GM19239 (cell line): ENCODE results near the gene FBXL16.
A peak's percentile ranks its signal among the peaks of the same experiment; 100 is the strongest.
"Not testable (repeated sequence)": the region's sequence is repeated elsewhere in the genome, so short reads cannot be mapped to it uniquely, and the experiment has no call there.

Experiments used
- DNase-seq: peaks from one replicate; pipeline ENCODE4 v3.0.0; 2011; ENCODE audit warnings: low spot score; ENCODE audit not compliant: insufficient read length
- FAIRE-seq: peaks from 2 replicates; lab custom pipeline; 2011; peaks lifted over from hg19 to GRCh38; lab: Jason Lieb, UNC

Gene FBXL16

DNA sequence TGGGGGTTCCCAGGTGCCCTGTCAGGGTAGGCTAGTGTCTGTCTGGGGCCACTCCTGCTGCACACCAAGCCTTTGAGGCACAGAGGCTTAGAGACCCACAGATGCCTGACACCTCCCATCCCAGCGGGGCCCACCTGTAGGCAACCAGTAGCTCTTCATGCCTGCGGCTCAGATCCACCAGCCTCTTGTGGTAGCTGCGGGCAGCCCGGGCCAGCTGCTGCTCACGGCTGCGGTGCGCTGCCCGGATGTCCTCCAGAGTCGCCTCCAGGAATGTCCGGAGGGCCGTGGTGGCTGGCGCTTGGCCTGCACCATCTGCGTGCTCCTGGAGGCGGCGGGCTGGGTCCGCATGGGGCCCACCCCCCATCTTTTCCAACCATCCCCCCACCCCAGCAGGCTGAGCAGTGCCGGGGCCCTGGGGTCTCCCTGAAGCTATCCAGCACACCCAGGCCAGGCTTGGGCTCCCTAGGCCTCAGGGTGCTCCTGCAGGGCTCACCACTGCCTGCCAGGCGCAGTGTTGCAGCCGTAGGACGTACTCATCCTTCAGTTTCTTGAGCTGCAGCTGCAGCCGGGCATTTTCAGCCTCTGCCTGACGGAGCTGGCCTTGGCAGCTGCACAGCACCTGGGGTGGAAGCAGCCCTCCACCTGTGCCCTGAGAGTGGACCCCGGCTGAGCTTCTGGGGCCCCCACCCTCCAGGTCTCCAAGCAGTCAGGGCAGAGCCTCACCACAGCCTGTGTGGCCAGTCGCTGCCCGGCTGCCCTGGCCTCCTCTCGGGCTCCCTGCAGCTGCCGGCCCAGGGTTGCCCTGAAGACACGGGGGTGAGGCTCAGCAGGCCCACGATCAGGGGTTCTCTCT lies 18.8 kb upstream of the FBXL16 start:
- FAIRE-seq (no peak), DNase-seq (no peak)

GRCh38 chr16:723695-724094 lies 18.1 kb upstream of the FBXL16 start:
- no peak for DNase-seq
- no peak for FAIRE-seq

GRCh38 chr16:722835-723633 lies 17.4 kb upstream of the FBXL16 start:
- no peak for FAIRE-seq
- DNase-seq, result no peak

DNA sequence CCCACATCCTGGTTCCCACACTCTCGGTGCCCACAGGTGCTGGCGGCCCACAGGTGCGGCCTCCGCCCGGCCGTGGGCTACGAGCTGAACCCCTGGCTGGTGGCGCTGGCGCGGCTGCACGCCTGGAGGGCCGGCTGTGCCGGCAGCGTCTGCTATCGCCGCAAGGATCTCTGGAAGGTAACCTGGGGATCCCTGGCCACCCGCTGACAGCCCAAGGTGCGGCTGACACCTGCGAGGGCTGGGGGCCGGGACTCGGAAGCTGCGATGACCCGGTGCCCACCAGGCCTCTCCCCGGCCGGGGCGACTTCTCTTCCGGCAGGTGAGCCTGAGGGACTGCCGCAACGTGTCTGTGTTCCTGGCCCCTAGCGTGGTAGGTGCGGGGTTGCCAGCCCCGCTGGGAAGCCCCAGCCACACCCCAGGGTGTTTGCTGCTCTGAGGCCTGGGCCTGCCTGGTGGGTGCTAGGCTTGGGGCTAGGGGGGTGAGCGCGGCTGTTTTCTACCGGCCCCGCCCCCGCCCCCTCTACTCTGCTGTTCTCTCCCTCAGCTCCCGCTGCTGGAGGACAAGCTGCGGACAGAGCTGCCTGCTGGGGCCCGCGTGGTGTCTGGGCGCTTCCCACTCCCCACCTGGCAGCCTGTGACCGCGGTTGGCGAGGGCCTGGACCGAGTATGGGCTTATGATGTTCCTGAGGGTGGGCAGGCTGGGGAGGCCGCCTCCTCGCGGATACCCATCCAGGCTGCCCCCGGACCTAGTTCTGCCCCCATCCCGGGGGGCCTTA lies 16.4 kb upstream of the FBXL16 start:
- FAIRE-seq, result no peak
- DNase-seq, result no peak

DNA sequence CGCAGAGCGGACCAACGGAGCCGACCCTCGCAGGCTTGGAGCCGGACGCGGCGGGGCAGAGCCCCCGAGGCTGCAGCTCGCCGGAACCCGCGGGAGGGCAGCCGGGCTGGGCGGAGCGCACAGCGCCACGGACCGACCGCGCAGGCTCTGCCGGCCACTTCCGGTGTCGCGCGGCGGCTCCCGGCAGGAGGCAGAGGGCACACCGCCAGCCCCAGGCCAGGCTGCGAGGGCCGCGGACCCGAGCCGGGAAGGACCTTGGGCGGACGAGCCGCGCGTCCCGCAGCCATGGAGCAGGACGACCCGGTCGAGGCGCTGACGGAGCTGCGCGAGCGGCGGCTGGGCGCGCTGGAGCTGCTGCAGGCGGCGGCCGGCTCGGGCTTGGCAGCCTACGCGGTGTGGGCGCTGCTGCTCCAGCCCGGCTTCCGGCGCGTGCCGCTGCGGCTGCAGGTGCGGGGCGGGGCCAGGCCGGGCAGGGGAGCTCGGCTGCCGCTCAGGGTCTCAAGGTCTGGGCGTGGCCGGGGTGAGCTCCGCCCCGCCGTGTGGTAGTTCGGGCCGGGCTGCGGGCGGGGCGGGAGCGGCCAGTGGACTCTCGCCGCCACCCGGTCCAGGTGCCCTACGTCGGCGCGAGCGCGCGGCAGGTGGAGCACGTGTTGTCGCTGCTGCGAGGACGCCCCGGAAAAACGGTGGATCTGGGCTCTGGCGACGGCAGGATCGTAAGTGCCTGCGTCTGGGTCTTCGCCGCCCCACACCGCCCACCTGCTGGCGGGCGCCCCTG lies 15.6 kb upstream of the FBXL16 start, which contains the start of gene ANTKMT:
TSS of gene ANTKMT (plus strand) at position 157 of the 775 bp plus-strand sequence. CDS start at position 286, 129 bp downstream.
- peak; percentile 99 for DNase-seq
- peak; percentile 93 for FAIRE-seq

DNA sequence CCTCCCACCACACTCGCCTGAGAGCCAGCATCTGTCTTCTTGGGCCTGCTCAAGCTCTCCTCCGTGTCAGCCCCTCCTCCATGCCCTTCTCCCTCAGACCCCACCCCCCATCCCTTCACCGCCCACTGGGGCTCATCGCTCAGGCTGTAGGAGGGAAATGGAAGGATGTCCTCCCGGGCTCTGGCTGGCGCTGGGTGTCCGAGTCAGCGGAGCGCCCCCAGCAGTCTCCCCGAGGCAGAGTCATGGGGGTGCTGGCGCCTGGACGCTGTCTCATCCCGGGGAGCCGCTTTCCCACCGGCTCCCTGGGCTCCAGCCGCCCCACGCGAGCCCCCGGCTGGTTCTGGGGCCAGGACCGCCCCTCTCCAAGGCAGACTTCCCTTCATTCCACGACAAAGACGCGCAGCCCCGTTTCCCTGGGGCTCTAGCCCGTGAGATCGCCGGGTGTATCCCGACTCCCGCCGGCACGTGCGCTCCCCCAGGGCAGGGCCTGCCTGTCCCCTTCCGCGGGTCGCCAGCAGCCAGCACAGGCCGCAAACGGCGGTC lies 14.9 kb upstream of the FBXL16 start:
- FAIRE-seq, result peak; percentile 96
- peak; percentile 79 for DNase-seq

GRCh38 chr16:719815-720446 lies 14.3 kb upstream of the FBXL16 start:
- no peak for DNase-seq
- FAIRE-seq, result no peak

DNA sequence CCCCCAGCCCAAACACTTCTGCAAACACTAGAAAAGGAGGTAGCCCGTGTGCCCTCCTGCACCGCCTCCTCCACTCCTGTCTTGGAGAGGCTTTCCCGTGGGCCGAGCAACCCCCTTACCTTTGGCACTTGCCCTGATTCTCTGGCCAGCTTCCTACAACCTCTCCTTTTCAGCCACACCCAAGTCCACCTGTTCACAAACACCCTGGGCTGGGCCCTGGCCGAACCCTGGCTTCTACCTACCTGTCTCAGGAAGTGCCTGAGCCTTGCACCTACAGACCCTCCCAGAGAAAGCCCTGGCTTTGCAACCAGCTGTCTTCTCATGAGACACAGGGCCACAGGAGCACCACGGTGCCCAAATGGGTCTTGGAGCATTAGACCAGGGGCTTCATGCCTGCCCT lies 13.3 kb upstream of the FBXL16 start:
- DNase-seq, result no peak
- no peak for FAIRE-seq

DNA sequence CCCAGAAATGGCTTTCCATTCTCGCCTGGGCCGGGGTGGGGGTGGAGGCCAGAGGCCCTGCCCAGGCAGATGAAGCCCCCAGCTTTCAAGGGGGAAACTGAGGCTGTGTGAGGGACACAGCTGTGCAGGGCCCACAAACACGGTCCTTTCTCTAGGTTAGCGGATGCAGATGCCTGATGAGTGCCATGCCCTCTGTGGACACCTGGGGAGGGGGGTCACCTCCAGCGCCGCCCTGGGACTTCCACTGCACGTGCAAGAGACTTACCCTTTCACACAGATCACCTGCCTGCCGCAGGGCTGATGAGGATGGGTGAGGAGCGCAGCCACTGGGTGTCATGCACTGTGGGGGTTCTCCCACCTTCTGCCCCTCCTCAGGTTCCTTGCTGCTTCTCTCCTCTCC lies 12.8 kb upstream of the FBXL16 start:
- no peak for DNase-seq
- FAIRE-seq, result no peak

DNA sequence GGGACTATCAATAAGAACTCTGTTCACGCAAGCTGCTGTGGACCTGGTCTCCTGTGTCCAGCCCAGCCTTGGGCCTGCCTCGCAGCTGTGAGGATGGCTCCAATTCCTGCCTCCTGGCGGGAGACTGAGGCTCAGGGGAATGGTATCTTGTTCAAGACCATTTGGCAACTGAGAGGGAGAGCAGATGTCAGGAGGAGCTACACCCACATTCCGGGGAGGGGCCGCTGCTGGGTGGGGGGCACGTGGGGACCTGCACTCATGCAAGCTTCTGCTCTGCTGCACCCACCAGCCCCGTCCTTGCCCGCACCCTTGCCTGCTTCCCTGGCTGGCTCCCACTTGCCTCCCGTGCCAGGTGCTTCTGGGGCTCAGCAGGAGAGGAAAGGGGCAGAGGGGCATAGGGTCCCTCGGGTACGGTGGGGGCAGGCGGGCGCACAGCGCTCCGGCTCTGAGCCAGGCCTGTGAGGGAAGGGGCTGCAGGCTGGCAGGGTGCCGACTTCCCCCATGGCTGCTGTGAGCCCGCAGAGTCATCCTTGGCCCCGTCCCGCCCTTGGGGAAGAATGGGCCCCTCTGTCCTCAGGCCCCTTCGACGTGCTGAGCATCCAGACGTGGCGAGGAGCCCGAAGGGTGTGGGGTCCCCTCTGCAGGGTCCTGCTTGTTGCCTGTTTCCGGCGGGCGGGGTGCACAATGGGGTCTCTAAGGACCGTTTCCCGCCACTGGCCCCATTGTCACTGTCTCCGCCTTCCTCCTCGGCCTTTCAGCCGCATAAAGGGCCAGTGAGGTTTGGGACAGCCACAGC lies 12.0 kb upstream of the FBXL16 start:
- no peak for FAIRE-seq
- no peak for DNase-seq

DNA sequence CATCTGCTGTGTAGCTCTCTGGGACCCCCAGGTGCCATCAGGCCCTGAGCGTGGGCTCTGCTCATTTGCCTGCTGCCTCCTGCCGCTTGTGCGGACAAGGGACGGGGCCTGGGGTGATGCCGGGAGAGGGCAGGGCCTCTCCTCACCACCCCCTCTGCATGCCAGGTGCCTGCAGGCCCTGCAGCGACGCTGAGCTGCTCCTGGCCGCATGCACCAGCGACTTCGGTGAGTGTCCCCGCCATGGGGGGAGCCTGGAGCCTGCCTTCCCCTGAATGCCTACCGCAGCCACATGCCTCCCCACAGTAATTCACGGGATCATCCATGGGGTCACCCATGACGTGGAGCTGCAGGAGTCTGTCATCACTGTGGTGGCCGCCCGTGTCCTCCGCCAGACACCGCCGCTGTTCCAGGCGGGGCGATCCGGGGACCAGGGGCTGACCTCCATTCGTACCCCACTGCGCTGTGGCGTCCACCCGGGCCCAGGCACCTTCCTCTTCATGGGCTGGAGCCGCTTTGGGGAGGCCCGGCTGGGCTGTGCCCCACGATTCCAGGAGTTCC lies 11.2 kb upstream of the FBXL16 start:
- DNase-seq (no peak), FAIRE-seq (no peak)

DNA sequence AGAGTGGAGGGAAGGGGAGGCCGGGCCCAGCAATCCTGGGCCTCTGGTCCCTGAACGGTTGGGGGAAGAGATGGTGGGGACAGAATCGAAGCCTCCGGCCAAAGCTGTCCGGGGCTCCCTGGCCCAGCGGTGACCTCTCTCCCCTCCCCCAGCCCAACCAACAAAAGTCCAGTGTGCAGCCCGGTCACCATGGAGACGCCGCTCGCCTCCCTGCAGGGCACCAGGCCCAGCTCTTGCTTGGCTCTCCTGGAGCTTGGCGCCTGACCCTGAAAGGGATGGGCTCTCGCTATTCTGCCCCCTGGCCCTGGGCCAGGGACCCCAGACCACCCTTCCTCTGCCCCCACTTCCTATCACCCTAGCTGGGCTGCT lies 10.6 kb upstream of the FBXL16 start:
- DNase-seq (no peak), FAIRE-seq (no peak)

DNA sequence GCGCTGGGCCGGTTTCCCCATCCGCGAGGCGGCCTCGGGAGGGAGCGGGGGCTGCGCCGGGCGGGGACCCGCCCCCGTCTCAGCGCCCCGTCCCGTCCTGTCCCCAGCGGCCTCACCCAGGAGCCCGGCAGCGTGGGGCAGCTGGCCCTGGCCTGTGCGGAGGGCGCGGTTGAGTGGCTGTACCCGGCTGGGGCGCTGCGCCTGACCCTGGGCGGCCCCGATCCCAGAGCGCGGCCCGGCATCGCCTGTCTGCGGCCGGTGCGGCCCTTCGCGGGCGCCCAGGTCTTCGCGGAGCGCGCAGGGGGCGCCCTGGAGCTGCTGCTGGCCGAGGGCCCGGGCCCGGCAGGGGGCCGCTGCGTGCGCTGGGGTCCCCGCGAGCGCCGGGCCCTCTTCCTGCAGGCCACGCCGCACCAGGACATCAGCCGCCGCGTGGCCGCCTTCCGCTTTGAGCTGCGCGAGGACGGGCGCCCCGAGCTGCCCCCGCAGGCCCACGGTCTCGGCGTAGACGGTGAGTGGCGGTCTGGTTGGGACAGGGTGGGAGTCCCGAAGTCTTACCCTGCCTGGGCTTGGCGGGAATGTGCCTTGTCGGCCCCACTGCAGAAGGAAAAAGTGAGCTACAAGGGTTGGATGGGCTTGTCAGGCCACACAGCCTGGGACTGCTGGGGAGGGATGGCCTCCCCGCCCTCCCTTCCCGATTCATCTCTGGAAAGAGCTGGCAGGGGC lies 10.0 kb upstream of the FBXL16 start:
- FAIRE-seq (no peak), DNase-seq (no peak)

- peak; percentile 99 for DNase-seq
- peak; percentile 84 for FAIRE-seq
Measured at GRCh38 chr16:714558-715476, 9.2 kb upstream of the FBXL16 start, which contains the start of gene METRN. Gene METRN, plus strand, starts transcription at chr16:715118. Its CDS starts 172 bp downstream, at chr16:715290.

DNA sequence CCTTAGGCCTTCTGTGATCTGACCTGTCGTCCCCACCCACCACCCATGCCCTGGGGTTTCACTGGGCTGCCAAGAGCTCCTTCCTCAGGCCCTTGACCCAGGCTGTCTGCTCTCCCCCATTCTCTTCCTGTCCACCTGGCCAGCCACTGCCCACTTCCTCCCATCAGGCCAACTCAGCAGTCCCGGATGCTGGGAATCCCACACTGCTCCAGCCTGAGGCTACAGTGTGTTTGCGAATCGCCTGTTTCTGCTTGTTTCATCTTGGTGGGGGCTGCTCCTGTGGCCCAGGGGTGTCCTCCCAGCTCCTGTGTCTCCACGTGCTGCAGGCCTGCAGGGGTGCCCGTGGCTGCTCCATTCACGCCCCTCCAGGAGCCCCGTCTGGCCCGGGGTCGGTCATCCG lies 8.5 kb upstream of the FBXL16 start:
- FAIRE-seq, result no peak

GRCh38 chr16:712740-713250 lies 7.2 kb upstream of the FBXL16 start:
- FAIRE-seq, DNase-seq: not testable (repeated sequence)

More for the DNA sequence above, 8.5 kb upstream of the FBXL16 start:
- DNase-seq, result no peak
